HAP-1 (cell line): ENCODE data around the gene LSM3.

ENCODE experiments used
- DNase-seq, 2 experiments: peaks; one replicate each; pipeline ENCODE4 v3.0.0-alpha.2; 2016 to 2020; ENCODE audit warnings: low spot score in 2 of 2
- H3K27me3 ChIP-seq: fragments of 250-450 bp; sonication (Bioruptor Pico); 2 replicates; pipeline ENCODE4 v1.5.1; 2020; ENCODE audit warnings: low read depth, mild to moderate bottlenecking, moderate library complexity
- H3K36me3 ChIP-seq: fragments of 250-450 bp; sonication (Bioruptor Pico); replicated peaks from 2 replicates; pipeline ENCODE4 v1.5.1; 2020; ENCODE audit warnings: mild to moderate bottlenecking
- H3K4me1 ChIP-seq: fragments of 250-450 bp; sonication (Bioruptor Pico); 2 replicates; pipeline ENCODE4 v1.5.1; 2020; ENCODE audit warnings: mild to moderate bottlenecking
- H3K4me3 ChIP-seq: fragments of 250-450 bp; sonication (Bioruptor Pico); 2 replicates; pipeline ENCODE4 v1.5.1; 2020; ENCODE audit warnings: mild to moderate bottlenecking, moderate library complexity
- H3K9me3 ChIP-seq: fragments of 250-450 bp; sonication (Bioruptor Pico); 2 replicates; pipeline ENCODE4 v1.5.1; 2020; ENCODE audit warnings: mild to moderate bottlenecking, moderate library complexity
- in situ Hi-C: fragments of 300-500 bp; cut with MboI; formaldehyde crosslinking; loops from 3 replicates; pipeline ENCODE4 v1.14.3; 2020; ENCODE audit warnings: low sequenced_read_pairs, inconsistent platforms, mixed read lengths

The LSM3 gene

DNA sequence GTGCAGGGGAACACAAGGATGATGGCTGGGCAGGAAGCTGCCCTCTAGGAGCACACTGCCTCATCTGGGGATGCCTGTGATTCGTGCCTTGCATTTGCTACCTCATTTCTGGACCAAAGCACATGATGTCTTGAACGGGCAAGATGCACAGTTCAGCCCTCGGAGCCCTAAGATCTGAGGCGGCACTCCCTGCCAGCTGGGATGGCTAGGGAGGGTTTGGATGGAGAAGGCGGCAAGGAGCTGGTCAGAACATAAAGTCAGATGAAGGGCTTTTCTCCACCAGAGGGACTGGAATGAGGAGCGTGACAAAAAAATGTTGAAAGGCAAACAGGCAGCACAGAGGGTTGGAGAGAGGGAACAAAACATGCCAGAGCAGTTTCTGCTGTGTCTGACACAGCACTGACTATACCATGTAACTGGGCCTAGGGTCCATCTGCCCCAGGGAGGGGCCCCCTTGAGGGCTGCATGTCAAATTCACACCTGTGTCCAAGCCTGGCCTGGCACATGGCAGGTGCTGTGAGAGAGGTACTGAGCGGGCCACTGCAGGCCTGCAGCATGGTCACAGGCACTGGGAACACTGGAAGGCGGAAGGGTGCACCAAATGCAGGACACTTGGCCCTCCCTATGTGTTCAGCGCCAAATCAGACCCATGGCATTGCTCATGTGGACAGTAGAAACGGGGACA, 32.1 kb upstream of the LSM3 start:
- Histone ChIP-seq H3K27me3 (no peaks in the 10 kb centered on the region), H3K36me3 (peaks cover 31% of the 10 kb centered on the region), H3K9me3 (no peaks in the 10 kb centered on the region), H3K4me1 (peaks cover 19% of the 10 kb centered on the region), H3K4me3 (no peak overlapping the region)
- peak in 1 of 2 experiments; percentile 6 for DNase-seq
- in situ Hi-C loops = no loop called here

DNA sequence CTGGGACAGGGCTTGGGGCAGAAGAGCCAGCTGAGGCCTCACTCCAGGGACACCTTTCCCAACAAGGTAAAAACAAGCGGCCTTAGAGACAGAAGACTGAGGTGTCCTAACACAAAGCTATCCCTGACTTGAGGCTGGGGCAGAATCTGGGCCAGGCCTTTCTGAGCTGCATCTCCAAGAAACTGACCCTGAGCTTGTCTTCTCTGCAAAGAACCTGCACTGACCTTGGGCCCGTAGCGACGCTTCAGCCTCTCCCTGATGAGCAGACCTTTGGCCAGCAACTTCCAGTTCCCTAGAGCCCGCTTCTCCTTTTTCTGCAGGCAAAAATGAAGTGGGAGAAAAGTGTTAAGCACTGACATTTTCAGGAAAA, 31.6 kb upstream of the LSM3 start:
- H3K9me3 ChIP-seq = no peaks in the 10 kb centered on the region
- in situ Hi-C loops = no loop called here
- no peak overlapping the region for H3K4me3 ChIP-seq
- peaks cover 32% of the 10 kb centered on the region for H3K36me3 ChIP-seq
- H3K27me3 ChIP-seq = no peaks in the 10 kb centered on the region
- no peak for DNase-seq
- peaks cover 19% of the 10 kb centered on the region for H3K4me1 ChIP-seq

DNA sequence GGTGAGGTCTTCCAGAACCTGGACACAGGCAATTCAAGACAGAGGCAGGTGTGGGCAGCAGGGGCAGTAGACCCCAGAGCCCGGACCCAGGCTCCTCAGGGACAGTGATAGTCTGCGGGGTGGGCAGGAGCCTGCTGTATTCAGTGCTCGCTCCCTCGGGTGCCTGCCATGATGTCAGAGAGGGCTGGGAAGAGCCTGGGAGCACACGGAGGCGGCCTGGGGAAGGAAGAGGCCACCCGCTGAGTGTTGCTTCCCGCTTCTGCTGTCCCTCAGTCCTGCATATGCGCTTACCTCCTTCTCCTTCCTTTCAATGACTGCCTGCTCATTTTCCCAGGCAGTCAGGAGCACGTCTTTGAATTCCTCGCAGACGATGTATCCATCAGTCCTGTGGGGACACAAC, 31.0 kb upstream of the LSM3 start:
- in situ Hi-C loops = no loop called here
- Histone ChIP-seq H3K4me1 (peaks cover 19% of the 10 kb centered on the region), H3K9me3 (no peaks in the 10 kb centered on the region), H3K4me3 (no peak overlapping the region), H3K36me3 (peaks cover 31% of the 10 kb centered on the region), H3K27me3 (no peaks in the 10 kb centered on the region)
- DNase-seq = peak in 1 of 2 experiments; percentile 5

DNA sequence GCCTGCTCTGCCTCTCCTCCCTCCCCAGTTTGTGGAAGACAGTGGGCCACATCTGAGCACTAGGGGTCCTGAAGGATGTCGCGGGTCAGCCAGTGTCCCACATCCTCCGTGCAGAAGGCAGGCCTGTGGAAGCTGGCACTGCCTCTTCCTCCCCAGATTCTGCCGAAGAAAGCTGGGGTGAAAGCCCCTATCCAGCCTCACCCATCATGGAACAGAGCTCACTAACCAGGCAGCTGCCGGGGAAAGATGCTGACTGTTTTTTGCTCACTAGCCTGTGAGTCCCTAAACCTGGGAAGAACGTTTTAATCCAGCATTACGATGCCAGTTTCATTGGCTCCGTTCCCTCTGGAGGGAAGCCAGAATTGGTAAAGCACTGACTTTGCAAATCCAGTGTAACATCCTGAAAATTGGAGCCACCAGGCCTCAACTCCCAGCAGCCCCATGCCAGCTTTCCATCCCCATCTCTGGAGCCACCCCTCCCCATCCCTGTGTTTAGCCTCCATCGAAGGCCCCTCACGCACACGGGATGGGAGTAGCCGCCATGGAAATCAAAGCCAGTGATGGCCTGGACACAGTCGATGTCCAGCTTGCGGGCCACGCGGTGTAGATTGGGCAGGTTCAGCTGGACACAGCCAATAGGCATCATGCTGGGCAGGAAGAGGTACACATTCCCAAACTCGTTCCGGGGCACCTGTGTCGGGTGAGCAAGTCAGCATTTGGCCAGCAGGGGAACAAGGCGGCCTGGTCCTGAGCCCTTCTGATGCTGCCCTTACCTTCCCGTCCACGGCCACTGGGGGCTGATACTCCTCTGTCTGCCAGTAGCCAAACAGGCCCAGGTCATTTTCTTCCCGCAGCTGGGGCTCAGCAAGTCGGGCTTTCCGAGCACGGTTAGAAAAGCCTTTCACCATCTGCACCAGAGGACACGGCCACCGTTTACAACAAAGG, 30.3 kb upstream of the LSM3 start:
- Histone ChIP-seq H3K36me3 (peaks cover 31% of the 10 kb centered on the region), H3K27me3 (no peaks in the 10 kb centered on the region), H3K4me1 (peaks cover 17% of the 10 kb centered on the region), H3K9me3 (no peaks in the 10 kb centered on the region), H3K4me3 (no peak overlapping the region)
- no peak for DNase-seq
- in situ Hi-C loops = no loop called here

DNA sequence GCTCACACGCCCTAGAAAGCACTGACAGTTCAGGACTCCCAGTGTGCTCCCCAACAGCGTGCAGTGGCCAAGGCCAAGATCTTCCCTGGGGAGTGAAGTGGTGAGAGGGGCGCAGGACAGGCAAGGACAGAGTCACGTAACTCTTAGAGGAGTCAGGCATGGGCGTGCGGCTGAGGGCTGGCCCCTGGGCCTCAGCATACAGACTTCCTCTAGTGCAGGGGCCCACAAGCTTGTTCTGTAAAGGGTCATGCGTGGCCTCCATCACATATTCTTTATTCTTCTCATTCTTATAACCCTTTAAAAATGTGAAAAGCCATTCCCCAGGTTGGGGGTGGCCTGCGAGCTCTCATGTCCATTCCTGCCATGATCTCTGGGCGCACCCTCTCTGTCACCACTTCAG, 28.5 kb upstream of the LSM3 start:
- no peak for DNase-seq
- no peaks in the 10 kb centered on the region for H3K27me3 ChIP-seq
- H3K4me1 ChIP-seq = peaks cover 4% of the 10 kb centered on the region
- no peaks in the 10 kb centered on the region for H3K9me3 ChIP-seq
- no peak overlapping the region for H3K4me3 ChIP-seq
- peaks cover 39% of the 10 kb centered on the region for H3K36me3 ChIP-seq
- in situ Hi-C loops = no loop called here

DNA sequence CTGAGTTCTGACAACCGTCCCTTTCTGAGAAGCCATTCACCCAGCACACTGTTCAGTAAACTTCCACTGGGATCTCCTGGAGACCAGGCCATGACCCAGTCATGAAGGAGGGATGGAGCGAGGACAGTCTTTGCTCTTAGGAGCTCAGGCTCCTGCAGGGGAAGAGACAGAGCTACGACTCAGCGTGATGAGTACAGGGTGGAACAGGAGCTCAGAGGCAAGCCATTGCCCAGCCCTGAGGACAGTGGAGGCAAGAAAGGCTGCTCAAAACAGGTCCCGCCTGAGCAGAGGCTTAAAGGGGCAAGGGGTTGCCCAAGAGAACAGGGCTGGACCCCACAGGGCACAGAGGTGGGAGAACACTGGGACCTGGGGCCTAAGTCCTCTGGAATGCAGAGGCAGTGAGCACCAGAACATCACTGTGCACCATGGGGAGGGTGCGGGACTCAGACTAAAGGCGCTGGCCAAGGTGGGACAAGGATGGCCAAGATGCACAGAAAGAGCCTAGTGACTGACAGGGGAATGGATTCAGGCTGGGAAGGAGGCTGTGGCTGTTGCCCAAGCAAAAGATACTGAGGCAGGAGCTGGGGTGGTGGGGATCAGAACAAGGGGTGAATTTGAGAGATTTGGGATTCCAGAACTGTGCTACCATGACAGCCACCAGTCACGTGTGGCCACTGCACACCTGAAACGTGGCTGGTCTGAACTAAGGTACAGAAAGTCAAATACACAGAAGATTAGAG, 28.0 kb upstream of the LSM3 start:
- Histone ChIP-seq H3K4me3 (no peak overlapping the region), H3K27me3 (no peaks in the 10 kb centered on the region), H3K9me3 (no peaks in the 10 kb centered on the region), H3K36me3 (peaks cover 36% of the 10 kb centered on the region), H3K4me1 (no peaks in the 10 kb centered on the region)
- in situ Hi-C loops = no loop called here
- no peak for DNase-seq

DNA sequence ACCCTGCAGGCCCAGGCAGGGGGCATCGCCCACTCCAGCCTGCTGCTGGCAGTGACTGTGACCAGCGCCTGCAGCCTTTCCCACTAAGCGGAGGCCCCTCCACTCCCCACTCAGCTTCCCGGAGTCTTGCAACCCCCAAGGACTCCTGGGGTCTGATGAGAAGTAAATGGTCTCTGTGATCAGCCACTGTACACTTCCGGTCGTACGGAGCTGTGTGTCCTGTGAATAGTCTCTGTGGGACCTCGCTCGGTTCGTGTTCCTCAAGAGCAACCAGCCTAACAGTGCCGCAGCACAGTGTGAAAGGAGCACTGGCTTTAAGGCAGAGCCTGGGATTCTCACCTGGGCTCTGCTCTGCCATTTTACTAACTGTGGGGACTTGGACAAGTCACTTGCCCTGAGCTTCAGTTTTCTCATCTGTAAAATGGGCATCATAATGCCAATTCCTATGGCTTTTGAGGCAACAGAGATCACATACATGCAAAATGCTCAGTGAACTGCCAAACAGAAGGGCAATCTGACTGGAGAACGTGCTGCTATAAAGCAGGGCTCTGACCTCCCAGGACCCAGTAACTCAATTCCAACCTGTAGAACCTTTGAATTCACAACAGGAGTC, 27.0 kb upstream of the LSM3 start:
- no peak overlapping the region for H3K4me3 ChIP-seq
- H3K9me3 ChIP-seq = no peaks in the 10 kb centered on the region
- H3K27me3 ChIP-seq = no peaks in the 10 kb centered on the region
- no peak for DNase-seq
- peaks cover 35% of the 10 kb centered on the region for H3K36me3 ChIP-seq
- in situ Hi-C loops = no loop called here
- H3K4me1 ChIP-seq = no peaks in the 10 kb centered on the region

DNA sequence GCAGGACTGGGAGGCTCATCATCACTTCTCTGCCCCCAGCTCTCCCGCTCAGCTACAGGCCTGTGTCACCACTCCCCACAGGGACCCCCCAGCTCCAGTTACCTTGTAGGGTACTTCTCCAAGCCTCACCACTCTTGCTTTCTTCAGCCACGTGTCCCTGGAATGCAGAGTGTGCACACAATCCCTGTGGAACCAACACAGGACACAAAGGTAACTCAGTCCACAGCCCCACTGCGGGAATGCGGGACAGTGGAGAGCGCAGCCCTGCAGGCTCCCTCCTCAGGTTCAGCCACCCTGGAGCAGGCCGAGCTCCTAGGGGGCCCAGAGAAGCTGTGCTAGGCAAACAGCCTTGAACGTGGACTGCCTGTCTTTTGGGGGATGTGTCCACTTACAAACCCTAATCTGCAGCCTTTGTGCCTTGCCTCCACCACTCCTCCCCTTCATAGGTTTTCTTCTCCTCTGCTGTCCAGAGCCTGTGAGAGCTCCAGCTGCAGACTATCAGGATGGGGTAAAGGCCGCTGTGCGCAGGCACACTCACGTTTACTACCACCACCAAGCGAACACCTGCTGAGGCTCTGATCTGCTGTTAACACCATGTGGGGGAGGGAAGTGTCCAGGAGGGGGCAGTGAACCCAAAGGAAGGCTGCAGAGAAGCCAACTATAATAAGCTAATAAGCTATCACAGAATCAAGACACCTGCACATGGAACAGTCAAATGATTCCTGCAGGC, 26.2 kb upstream of the LSM3 start:
- H3K4me1 ChIP-seq = no peaks in the 10 kb centered on the region
- H3K36me3 ChIP-seq = peaks cover 37% of the 10 kb centered on the region
- no peak overlapping the region for H3K4me3 ChIP-seq
- in situ Hi-C loops = no loop called here
- DNase-seq = no peak
- H3K27me3 ChIP-seq = no peaks in the 10 kb centered on the region
- H3K9me3 ChIP-seq = no peaks in the 10 kb centered on the region

DNA sequence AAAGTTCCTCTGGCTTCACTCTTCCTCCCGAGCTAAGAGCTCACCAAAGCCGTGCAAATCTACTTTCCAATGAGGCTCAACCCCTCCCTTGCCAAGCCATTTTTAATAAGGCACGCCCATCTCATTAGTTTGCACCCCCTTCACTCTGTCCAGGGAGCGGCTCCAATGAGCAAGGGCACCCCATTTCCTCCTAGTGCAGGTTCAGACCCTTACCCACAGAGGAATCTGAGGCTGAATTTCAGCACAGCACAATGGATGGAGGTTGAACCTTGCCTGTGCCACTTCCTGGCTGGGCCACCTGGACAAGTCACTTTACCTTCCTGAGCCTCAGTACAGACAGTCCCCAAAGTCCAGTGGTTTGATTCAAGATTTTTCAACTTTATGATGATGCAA, 25.7 kb upstream of the LSM3 start:
- no peak for DNase-seq
- peaks cover 43% of the 10 kb centered on the region for H3K36me3 ChIP-seq

DNA sequence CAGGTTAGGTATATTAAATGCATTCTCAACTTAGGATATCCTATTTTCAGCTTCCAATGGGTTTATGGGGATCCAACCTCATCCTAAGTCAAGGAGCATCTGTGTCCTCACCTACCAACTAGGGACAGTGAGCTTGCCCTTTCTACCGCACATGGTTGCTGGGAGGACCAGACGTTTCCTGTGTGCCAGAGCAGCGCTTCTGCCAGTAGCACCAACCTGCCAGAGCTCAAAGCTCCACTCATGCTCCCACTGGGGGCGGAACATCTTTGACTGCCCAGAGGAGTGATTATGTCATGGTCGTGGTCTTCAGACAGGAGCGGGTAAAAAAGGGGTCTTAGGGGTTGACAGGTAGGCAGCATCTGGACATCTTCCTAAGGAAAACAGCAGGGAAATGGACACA, 25.0 kb upstream of the LSM3 start:
- no peaks in the 10 kb centered on the region for H3K4me1 ChIP-seq
- peaks cover 48% of the 10 kb centered on the region for H3K36me3 ChIP-seq
- H3K4me3 ChIP-seq = no peak overlapping the region
- no peaks in the 10 kb centered on the region for H3K9me3 ChIP-seq
- no peak for DNase-seq
- in situ Hi-C loops = no loop called here
- no peaks in the 10 kb centered on the region for H3K27me3 ChIP-seq

More for the DNA sequence above, 25.7 kb upstream of the LSM3 start:
- in situ Hi-C loops = no loop called here
- Histone ChIP-seq H3K27me3 (no peaks in the 10 kb centered on the region), H3K9me3 (no peaks in the 10 kb centered on the region), H3K4me3 (no peak overlapping the region), H3K4me1 (no peaks in the 10 kb centered on the region)

DNA sequence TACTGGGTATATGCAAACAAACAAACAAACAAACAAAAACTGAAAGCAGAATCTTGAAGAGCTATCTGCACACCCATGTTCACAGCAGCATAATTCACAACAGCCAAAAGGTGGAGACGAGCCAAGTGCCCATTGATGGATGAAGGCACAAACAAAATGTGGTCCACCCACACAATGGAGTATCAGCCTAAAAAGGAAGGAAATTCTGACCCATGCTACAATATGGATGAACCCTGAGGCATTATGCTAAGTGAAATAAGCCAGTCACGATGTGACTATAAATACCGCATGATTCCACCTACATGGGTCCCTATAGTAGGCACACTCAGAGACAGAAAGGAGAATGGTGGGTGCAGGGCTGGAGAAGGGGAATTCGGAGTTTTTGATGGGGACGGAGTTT, 24.3 kb upstream of the LSM3 start:
- no peak for DNase-seq
- Histone ChIP-seq H3K27me3 (no peaks in the 10 kb centered on the region), H3K9me3 (no peaks in the 10 kb centered on the region), H3K4me1 (no peaks in the 10 kb centered on the region), H3K36me3 (peaks cover 54% of the 10 kb centered on the region), H3K4me3 (no peak overlapping the region)
- in situ Hi-C loops = no loop called here

DNA sequence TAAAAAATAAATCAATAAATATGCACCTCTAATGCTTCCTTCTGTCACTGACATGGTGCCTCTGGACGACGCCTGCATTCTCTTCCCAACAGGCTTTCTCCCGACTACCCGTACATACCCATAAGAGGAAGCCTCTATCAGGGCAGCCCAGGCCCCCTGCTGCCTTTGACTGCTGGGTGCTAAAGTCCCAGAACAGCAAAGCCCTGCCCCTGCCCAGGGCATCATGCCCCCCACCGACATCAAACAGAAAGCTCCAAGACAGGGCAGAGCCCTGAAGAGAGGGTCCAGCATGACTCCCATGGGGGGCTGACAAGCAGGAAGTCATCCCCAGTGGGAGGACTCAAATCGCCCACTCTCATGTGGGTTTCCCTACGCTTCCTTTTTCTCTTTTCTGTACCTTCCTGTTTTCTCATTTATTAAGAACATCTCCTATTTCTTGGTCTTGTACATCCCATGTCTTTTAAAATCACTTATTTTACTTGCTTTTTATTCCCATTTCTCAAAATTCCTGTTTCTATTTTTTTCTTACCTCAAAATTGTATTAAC, 23.6 kb upstream of the LSM3 start:
- H3K4me3 ChIP-seq = no peak overlapping the region
- no peaks in the 10 kb centered on the region for H3K27me3 ChIP-seq
- no peaks in the 10 kb centered on the region for H3K4me1 ChIP-seq
- H3K36me3 ChIP-seq = peaks cover 61% of the 10 kb centered on the region
- H3K9me3 ChIP-seq = no peaks in the 10 kb centered on the region
- in situ Hi-C loops = no loop called here
- DNase-seq = no peak

DNA sequence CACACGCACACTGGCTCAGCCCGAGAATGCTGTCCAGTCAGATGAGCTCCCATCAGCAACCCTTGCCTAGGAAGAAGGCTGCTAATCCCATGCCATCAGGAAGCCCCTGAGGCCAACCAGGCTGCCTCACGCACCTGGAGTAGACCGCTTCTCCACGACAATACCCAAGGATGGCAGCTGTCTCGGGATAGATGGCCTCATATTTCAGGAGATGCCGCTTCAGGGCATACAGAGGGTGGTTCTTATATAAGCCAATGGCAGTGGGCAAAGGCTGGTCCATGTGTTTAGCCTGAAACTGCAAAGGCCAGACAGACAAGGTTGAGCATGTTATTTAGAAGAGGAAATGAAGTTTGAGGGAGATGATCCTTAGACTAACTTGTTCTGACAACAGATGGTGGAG, 22.4 kb upstream of the LSM3 start:
- no peak for DNase-seq
- Histone ChIP-seq H3K9me3 (no peaks in the 10 kb centered on the region), H3K4me3 (no peak overlapping the region), H3K4me1 (no peaks in the 10 kb centered on the region), H3K27me3 (no peaks in the 10 kb centered on the region), H3K36me3 (peaks cover 73% of the 10 kb centered on the region)
- in situ Hi-C loops = no loop called here
